ENCODE measurements around the gene CDH13. TPM values are rescaled to one million over a fixed set of nuclear protein-coding genes. Genes with fewer than 3 reads are reported as not detected.

The CDH13 gene
- total and polyA plus RNA-seq, 5 donors, result 20.7 to 123 (median 93.6) TPM

- no peaks in the 10 kb centered on the region for H3K27me3 ChIP-seq (ENCODE audit: control insufficient read depth, insufficient read depth)
- no peaks in the 10 kb centered on the region for H3K4me1 ChIP-seq (ENCODE audit: control insufficient read depth, insufficient read depth, low read length)
- intact Hi-C loops (cut with DNase I), result no loop called here
- 81% methylated on average over 8 of the region's 8 CpGs for WGBS
- ATAC-seq (peak in 1 of 2 donors; percentile 11), DNase-seq (no peak)
- no peak overlapping the region for H3K4me3 ChIP-seq (ENCODE audit: low read length)
- H3K9me3 ChIP-seq (ENCODE audit: control insufficient read depth, low read length), result no peaks in the 10 kb centered on the region
- no peak overlapping the region for H3K27ac ChIP-seq (ENCODE audit: low read length)
These were observed 375.9 kb downstream of the CDH13 start for GRCh38 chr16:83002351-83003334.

DNA sequence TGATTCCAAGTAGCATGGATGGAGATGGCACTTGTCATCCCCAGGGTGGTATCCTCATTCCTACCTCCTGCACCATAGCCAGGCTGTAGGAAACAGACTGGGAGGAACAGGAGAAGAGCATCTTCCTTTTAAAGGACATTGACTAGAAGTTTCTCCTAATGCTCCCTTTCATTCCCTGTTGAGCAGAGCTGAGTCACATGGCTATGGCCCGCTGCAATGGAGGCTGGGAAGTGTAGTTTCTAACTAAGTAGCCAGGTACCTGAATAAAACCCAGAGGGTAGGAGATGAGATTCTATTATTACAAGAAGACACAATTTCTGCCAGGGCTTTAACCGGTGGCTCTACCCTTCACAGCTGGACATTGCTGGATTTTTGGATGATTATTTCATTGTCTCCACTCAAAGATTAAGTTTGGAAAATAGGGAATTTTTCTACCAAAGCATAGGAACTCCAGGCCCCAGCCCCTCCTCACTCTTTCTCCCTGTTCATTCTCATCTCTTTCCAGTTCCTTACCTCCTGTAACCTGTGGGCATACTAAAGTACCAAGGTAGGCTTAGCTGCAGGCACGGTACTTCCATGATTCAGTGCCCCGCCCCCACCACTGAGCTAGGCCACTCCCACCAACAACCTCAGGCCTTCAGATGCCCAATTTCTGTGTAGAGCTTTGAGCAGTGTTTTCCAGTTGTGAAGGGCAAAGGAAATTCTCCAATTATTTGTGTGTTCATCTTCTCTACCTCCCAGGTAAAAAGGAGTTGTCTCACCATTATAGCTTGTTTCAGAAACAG is 378.3 kb downstream of the CDH13 start:
- Histone ChIP-seq H3K4me1 (ENCODE audit: control insufficient read depth, insufficient read depth, low read length) (no peaks in the 10 kb centered on the region), H3K9me3 (ENCODE audit: control insufficient read depth, low read length) (no peaks in the 10 kb centered on the region), H3K27me3 (ENCODE audit: control insufficient read depth, insufficient read depth) (no peaks in the 10 kb centered on the region), H3K27ac (ENCODE audit: low read length) (no peak overlapping the region), H3K4me3 (ENCODE audit: low read length) (no peak overlapping the region)
- intact Hi-C loops (cut with DNase I), result no loop called here
- DNase-seq (no peak), ATAC-seq (no peak)
- 84% methylated on average over 4 of the region's 4 CpGs for WGBS

DNA sequence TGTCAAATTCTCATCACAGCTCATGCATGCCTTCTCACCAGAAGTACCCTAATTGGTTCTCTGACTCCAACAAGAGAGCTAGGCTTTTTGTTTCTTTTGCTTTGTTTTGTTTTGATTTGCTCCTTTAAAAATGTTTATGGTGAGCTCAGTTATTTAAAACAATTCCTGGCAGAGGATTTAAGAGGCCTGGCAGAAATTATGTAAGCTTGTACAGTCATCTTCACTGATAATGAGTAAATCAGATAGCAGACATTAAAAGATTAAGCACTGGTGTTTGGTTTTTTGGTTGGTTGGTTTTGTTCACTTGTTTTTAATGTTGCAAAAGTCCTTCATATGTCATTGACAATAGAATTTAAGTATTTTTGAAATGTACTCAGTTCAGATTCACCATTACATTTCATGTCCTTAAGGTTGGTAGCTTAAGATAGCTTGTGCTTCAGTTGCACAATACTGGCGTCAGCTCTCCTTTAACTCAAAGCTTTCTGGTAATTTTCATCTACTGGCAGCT is 378.9 kb downstream of the CDH13 start:
- Histone ChIP-seq H3K9me3 (ENCODE audit: control insufficient read depth, low read length) (no peaks in the 10 kb centered on the region), H3K4me1 (ENCODE audit: control insufficient read depth, insufficient read depth, low read length) (no peaks in the 10 kb centered on the region), H3K27ac (ENCODE audit: low read length) (no peak overlapping the region), H3K27me3 (ENCODE audit: control insufficient read depth, insufficient read depth) (no peaks in the 10 kb centered on the region), H3K4me3 (ENCODE audit: low read length) (no peak overlapping the region)
- no peak for ATAC-seq
- 92% methylated on average over 1 of the region's 1 CpG for WGBS
- intact Hi-C loops (cut with DNase I), result no loop called here
- no peak for DNase-seq

DNA sequence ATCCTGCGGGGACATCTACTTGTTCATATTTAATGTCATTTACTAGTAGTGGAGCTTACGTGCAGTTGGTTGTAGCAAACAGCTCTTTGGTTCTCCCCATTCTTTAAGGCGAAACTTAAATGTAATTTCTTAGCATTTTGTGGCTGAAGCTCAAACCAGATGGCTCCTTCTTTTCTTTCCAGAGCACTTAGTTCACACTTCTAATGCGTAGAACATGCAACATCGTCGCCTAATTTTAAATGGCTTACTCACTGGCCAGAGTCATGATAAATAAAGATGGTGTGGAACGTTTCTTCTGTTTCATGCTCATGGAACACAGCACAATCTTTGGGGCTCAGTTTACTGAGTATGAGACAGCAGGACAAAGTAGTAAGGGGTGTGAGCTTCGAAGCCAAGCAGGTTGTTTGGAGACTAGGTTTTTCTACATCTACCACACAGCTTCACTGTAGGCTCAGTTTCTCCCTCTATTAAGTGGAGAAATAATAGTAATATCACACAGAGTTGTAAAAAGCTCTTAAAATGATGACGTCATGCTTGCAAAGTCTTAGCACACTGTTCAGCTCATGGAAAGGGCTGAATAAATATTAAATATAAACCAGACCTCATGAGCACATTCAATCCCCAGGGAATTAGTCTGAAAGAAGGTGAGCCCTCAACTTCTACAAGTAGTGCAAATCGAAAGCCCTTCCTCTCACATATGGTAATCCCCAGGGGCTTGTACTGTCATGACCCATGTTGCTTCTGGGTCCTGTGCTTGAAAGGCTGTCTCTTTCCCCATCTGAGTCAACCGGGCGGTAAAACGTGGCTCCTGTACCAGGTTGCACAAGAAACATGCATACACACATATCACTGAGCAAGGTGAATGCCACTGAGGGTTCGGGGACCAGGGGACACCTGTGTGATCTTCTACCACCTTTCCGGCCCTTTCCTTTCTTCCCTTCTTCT is 384.3 kb downstream of the CDH13 start:
- H3K4me3 ChIP-seq (ENCODE audit: low read length), result no peak overlapping the region
- intact Hi-C loops (cut with DNase I), result loop anchor here in 1 of 4 donors (10.0 kb wide), 1 partner anchor 56 kb away; no protein-coding TSS in a partner anchor
- H3K4me1 ChIP-seq (ENCODE audit: control insufficient read depth, insufficient read depth, low read length), result no peaks in the 10 kb centered on the region
- 88% methylated on average over 15 of the region's 15 CpGs for WGBS
- H3K27ac ChIP-seq (ENCODE audit: low read length), result no peak overlapping the region
- ATAC-seq (no peak), DNase-seq (no peak)
- H3K27me3 ChIP-seq (ENCODE audit: control insufficient read depth, insufficient read depth), result no peaks in the 10 kb centered on the region
- H3K9me3 ChIP-seq (ENCODE audit: control insufficient read depth, low read length), result no peaks in the 10 kb centered on the region

GRCh38 chr16:83011939-83012338 is 385.2 kb downstream of the CDH13 start:
- Histone ChIP-seq H3K4me1 (ENCODE audit: control insufficient read depth, insufficient read depth, low read length) (no peaks in the 10 kb centered on the region), H3K27me3 (ENCODE audit: control insufficient read depth, insufficient read depth) (no peaks in the 10 kb centered on the region), H3K4me3 (ENCODE audit: low read length) (no peak overlapping the region), H3K9me3 (ENCODE audit: control insufficient read depth, low read length) (no peaks in the 10 kb centered on the region), H3K27ac (ENCODE audit: low read length) (no peak overlapping the region)
- intact Hi-C loops (cut with DNase I), result loop anchor here in 1 of 4 donors (10.0 kb wide), 1 partner anchor 57 kb away; no protein-coding TSS in a partner anchor
- WGBS, result 91% methylated on average over 2 of the region's 2 CpGs
- ATAC-seq (no peak), DNase-seq (no peak)

DNA sequence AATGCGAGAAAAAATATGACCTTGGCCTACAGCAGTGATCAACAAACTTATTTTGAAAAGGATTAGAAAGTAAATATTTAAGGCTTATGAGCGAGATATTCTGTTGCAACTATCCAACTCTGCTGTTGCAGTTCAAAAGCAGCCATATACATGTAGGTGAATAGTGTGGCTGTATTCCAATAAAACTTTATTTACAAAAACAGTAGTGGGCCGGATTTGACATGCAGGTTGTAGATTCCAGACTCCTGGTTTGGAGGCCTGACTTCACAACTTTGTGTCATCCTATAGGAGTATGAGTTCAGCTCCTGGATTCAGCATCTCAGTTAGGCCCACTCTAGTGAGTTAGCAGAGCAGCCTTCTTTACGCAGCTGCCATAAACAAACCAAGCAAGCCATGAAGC is 386.3 kb downstream of the CDH13 start:
- intact Hi-C loops (cut with DNase I), result loop anchor here in 1 of 4 donors (10.0 kb wide), 1 partner anchor 58 kb away; no protein-coding TSS in a partner anchor
- DNase-seq, result no peak
- 93% methylated on average over 4 of the region's 4 CpGs for WGBS
- Histone ChIP-seq H3K4me3 (ENCODE audit: low read length) (no peak overlapping the region), H3K27me3 (ENCODE audit: control insufficient read depth, insufficient read depth) (no peaks in the 10 kb centered on the region), H3K27ac (ENCODE audit: low read length) (no peak overlapping the region), H3K9me3 (ENCODE audit: control insufficient read depth, low read length) (no peaks in the 10 kb centered on the region), H3K4me1 (ENCODE audit: control insufficient read depth, insufficient read depth, low read length) (no peaks in the 10 kb centered on the region)
- no peak for ATAC-seq

GRCh38 chr16:83019963-83020362 is 393.2 kb downstream of the CDH13 start:
- H3K27ac ChIP-seq (ENCODE audit: low read length), result no peak overlapping the region
- intact Hi-C loops (cut with DNase I), result loop anchor here in 1 of 4 donors (10.0 kb wide), 1 partner anchor 65 kb away; no protein-coding TSS in a partner anchor
- no peak overlapping the region for H3K4me3 ChIP-seq (ENCODE audit: low read length)
- ATAC-seq (no peak), DNase-seq (no peak)
- H3K9me3 ChIP-seq (ENCODE audit: control insufficient read depth, low read length), result no peaks in the 10 kb centered on the region
- H3K27me3 ChIP-seq (ENCODE audit: control insufficient read depth, insufficient read depth), result no peaks in the 10 kb centered on the region
- 95% methylated on average over 6 of the region's 6 CpGs for WGBS
- no peaks in the 10 kb centered on the region for H3K4me1 ChIP-seq (ENCODE audit: control insufficient read depth, insufficient read depth, low read length)

- Histone ChIP-seq H3K9me3 (ENCODE audit: control insufficient read depth, low read length) (no peaks in the 10 kb centered on the region), H3K4me3 (ENCODE audit: low read length) (no peak overlapping the region), H3K4me1 (ENCODE audit: control insufficient read depth, insufficient read depth, low read length) (no peaks in the 10 kb centered on the region), H3K27me3 (ENCODE audit: control insufficient read depth, insufficient read depth) (no peaks in the 10 kb centered on the region), H3K27ac (ENCODE audit: low read length) (no peak overlapping the region)
- intact Hi-C loops (cut with DNase I), result no loop called here
- 90% methylated on average over 6 of the region's 6 CpGs for WGBS
- ATAC-seq (no peak), DNase-seq (no peak)
These were observed 394.3 kb downstream of the CDH13 start for GRCh38 chr16:83021045-83021444.

DNA sequence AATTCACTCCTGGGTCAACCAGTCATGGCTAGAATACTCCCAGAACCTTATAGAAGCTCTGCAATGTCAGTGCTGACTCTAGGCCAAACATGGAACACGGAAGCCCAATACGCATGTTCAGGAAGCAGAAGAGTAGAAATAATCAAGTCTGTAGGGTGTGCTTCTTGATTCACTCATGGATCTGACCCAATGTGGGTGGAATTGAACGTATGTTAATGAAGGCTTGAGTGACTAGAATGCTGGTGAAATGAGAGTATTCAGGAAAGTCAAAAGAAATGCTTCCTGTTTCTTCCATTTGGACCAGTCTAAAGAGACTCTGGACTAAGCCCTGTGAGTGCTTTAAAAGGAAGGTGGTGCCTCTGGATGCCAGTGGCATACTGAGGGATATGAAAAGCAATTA is 395.0 kb downstream of the CDH13 start:
- WGBS, result 74% methylated on average over 3 of the region's 3 CpGs
- Histone ChIP-seq H3K4me1 (ENCODE audit: control insufficient read depth, insufficient read depth, low read length) (no peaks in the 10 kb centered on the region), H3K4me3 (ENCODE audit: low read length) (no peak overlapping the region), H3K27me3 (ENCODE audit: control insufficient read depth, insufficient read depth) (no peaks in the 10 kb centered on the region), H3K27ac (ENCODE audit: low read length) (no peak overlapping the region), H3K9me3 (ENCODE audit: control insufficient read depth, low read length) (no peaks in the 10 kb centered on the region)
- ATAC-seq (no peak), DNase-seq (no peak)
- intact Hi-C loops (cut with DNase I), result no loop called here

- Histone ChIP-seq H3K9me3 (ENCODE audit: control insufficient read depth, low read length) (no peaks in the 10 kb centered on the region), H3K4me3 (ENCODE audit: low read length) (no peak overlapping the region), H3K4me1 (ENCODE audit: control insufficient read depth, insufficient read depth, low read length) (no peaks in the 10 kb centered on the region), H3K27me3 (ENCODE audit: control insufficient read depth, insufficient read depth) (no peaks in the 10 kb centered on the region), H3K27ac (ENCODE audit: low read length) (no peak overlapping the region)
- 77% methylated on average over 4 of the region's 4 CpGs for WGBS
- intact Hi-C loops (cut with DNase I), result no loop called here
- DNase-seq (no peak), ATAC-seq (no peak)
These were observed 396.2 kb downstream of the CDH13 start for GRCh38 chr16:83023011-83023410.
